Activated CD4-positive, alpha-beta T cell treated with anti-CD3 and anti-CD28 coated beads, Interleukin-10, Interleukin-2, amounts not matched to agents 100 ng/mL and 50 ng/mL, durations not matched to agents 16 hours and 8 hours (primary cell): Measurements from ENCODE around the gene HLA-DRB5.
A peak's percentile ranks its signal among the peaks of the same experiment; 100 is the strongest.
"Not testable (repeated sequence)": the region's sequence is repeated elsewhere in the genome, so short reads cannot be mapped to it uniquely, and the experiment has no call there.

Source experiments
- DNase-seq: peaks from one replicate; pipeline ENCODE4 v3.0.0-alpha.2; 2020

Gene HLA-DRB5

DNA sequence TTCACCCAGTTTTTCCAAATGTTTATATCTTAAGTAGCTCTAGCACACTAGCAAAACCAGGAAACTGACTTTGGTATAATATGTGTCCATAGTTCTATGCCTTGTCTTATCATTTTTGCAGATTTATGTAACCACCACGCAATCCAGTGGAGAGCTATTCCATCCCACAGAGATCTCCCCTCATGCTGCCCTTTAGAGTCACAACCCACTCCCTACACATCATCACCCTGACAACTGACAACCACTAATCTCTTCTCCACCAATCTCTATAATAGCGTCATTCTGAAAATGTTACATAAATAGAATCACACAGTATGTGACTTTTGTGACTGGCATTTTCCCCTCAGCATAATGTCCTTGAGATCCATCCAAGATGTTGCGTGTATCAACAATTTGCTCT lies 29.1 kb downstream of the HLA-DRB5 start:
- DNase-seq, result no peak

DNA sequence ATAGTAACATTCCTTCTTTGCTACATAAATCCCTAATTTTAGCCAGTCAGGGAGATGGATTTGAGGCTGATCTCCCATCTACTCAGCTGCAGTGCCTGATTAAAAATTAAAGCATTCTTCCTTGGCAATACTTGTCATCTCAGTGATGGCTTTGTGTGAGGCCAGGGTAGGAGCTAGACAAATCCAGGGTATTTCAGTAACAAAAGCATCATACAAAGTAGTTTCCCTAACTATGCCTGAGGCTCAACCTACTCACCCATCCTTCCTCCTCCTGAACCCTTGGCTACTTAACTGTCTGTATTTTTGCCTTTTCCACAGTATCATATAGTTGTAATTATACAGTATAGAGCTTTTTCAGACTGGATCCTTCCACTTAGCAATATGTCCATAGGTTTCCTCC lies 37.7 kb downstream of the HLA-DRB5 start:
- no peak for DNase-seq

DNA sequence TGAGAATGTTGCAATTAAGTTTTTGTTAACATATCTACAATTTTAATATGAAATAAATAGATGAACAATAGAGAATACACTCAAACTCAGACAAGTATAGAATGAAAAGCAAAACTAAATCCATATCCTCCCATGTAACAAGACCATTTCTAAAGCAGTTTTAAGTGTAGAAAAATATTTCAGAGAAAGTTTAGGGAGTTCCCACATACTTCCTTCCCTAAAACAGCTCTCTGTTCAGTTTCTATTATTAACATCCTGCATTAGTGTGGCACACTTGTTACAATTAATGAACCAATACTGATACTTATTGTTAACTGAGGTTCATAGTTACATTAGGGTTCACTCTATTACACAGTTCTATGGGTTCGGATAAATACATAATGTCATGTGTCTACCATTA lies 38.4 kb downstream of the HLA-DRB5 start:
- no peak for DNase-seq

DNA sequence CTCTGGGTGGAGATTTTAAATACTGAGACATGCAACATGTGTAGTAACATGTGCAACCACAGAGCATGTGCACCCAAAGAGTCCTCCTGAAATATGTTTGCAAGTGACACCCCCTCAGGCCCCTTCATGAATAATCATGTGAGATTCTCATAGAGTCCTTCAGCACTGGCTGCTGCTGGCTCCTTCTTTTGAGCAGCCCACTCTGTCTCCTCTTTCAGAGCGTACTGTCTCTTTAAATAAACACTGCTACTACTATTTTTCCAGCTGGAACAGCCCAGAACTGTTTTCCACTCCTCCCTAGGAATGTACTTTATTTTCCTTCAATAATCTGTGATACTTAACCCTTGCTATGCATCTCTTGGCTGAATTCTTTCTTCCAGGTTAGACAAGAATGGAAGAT lies 42.0 kb downstream of the HLA-DRB5 start:
- DNase-seq, result no peak

DNA sequence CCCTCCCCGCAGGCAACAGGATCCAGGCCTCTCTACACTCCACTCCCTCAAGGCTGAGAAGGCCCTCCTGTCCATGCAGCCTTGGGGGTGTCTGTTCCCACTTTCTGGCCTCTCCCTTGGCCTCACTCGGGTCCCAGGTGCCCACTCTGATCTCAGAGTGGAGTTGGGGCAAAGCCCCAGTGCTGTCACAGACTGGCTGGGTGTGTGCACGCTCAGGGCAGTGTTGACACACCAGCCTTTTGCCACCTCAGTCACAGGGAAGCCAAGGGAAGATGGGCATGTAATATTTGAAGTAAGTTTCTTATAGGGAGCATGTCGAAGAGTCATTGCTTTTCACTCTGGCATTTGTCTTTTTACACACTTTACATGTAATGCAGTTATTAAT lies 45.5 kb downstream of the HLA-DRB5 start:
- no peak for DNase-seq

DNA sequence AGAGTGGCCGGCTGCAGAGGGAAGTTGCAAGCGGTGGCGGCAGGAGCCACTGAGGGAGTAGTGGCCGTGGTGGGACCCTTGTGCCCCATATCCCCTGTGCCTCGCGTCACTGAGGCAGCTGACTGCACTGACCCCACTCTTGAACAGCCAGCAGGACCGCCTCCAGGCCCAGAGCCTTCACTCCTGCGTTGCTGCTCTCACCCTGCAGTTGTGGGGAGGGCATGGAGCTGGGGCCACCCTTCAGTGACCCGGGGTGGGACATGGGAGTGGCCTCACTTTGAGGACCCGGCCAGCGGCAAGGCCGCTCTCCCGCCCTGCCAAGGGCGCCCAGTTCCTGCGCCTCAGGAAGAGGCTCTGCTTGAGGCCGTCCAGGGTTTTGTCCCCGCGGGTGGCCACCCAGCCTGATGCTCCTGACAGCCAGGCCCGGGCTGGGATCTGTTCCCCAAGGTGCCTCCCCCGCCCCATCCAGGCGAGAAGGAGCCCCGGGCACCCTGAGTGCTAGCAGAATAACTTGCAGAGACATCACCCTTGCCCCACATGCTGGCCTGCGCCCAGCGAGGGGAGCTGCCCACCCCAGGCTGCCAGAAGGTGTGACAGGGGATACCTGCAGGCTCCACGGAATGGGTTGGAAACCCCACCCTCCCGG lies 46.0 kb downstream of the HLA-DRB5 start:
- no peak for DNase-seq

DNA sequence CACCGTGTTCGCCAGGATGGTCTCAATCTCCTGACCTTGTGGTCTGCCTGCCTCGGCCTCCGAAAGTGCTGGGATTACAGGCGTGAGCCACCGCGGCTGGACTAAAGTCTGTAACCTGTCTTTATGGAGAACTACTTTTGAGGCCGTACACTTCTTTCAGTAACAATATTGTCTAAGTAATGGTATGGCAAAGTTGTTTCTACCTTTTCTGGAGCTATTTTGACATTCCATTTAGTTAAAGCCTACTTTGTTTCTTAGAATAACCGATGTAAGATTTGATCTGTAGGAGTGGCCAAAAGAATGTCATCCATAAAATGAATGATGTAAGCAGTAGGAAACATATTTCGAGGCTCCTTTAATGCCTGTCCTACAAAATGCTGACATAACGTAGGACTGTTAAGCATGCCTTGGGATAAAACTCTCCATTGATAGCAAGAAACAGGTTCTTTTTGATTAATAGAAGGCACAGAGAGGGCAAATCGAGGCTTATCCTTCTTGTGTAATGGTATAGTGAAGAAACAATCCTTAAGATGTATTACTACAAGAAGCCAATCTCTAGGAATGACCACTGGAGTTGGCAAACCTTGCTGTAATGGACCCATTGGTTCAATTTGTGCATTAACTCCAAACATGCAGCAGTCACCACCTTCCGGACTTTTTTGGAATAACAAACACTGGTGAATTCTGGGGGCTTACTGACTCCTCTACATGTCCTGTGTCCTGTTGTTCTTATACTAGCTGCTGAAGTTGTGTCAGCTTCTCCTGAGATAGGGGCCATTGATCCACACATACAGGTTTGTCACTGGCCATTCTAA lies 54.5 kb downstream of the HLA-DRB5 start:
- DNase-seq, result no peak

DNA sequence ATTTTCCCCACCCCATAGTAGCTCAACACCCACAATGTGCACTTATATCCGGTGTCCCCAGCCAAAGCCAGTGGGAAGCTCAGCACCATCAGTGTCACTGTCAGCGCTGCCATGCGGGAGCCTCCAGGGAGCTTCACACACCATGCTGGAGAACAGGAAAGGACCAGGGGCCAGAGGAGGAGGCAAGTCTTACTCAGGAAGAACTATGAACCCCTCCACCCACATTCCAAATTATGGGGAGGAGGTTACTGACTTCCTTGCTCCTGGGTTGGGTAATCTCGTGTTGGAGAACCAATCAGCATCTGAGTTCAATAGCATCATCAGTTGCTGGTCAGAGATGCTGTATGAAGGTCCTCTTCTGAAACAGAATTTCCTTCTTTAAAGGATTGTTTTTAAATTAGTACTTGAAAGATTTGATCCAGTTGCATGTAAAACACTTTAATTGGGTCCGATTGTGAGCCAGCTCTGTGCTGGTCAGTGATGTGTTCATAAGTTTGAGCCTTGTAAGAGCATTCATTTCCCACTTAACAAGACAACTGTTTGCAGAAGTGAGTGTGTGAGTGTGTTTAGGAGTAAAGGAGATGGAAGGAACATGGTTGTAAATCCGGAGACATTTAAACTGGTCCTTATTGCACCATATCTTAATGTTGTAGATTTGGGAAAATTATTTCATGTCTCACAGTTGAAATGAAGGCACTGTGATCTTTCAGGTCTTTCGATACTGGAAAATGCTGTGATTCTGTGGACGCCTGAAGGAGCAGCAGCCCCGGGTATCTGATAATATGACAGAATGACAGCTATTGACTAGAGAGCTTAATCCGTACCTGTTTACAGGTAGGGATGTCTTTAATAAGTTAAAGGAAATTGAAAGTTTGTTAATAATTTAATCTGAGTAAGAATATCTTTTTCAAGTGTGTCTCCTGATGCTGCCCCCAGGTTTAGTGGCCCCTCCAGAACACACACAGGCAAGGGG lies 56.4 kb downstream of the HLA-DRB5 start:
- DNase-seq, result peak; percentile 7

DNA sequence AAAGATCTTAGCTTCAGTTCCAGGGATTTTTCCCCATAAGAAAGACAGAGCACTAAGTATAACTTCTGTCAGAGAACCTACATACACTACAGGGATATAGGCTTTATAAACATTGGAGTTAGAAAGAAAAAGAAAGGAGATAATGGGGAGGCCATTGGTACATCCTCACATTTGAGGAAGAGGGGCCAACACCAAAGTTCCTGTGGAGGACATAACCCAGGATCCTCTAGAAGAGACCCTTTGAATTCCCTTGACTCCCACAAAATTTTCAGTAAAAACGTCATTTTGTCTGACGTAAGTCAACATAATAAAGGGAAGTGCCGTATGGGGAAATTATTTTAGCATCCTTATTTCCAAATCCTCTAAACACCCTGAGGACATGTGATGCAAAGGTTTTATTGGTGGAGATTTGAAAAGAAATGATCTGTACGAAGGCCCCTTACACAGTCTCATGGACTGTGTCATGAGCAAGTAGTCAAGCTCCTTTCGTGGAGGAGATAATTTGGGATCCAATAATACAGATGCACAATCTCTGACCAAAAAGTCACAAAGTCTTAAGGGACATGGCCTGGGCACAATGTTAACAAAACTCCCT lies 57.2 kb downstream of the HLA-DRB5 start:
- no peak for DNase-seq

DNA sequence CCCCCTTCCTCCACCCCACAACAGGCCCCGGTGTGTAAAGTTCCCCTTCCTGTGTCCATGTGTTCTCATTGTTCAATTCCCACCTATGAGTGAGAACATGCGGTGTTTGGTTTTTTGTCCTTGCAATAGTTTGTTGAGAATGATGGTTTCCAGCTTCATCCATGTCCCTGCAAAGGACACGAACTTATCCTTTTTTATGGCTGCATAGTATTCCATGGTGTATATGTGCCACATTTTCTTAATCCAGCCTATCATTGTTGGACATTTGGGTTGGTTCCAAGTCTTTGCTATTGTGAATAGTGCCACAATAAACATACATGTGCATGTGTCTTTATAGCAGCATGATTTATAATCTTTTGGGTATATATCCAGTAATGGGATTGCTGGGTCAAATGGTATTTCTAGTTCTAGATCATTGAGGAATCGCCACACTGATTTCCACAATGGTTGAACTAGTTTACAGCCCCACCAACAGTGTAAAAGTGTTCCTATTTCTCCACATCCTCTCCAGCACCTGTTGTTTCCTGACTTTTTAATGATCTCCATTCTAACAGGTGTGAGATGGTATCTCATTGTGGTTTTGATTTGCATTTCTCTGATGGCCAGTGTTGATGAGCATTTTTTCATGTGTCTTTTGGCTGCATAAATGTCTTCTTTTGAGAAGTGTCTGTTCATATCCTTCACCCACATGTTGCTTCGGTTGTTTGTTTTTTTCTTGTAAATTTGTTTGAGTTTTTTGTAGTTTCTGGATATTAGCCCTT lies 62.2 kb downstream of the HLA-DRB5 start:
- DNase-seq, result not testable (repeated sequence)
